OCI-LY3 (cell line): Measurements from ENCODE around the gene BMPER.

Experiments used
- H2AFZ ChIP-seq: fragments of 200-600, 300-600 bp; shearing (Covaris generic); 2 replicates; pipeline ENCODE4 v1.6.0; 2014; ENCODE audit warnings: antibody characterized with exemption, low read depth, low read length
- H3K27ac ChIP-seq: fragments of 200-600, 300-600 bp; sonication (generic); 2 replicates; pipeline ENCODE4 v1.5.1; 2014; ENCODE audit warnings: mild to moderate bottlenecking, low read length, moderate library complexity, mixed read lengths
- H3K27me3 ChIP-seq: fragments of 200-600, 300-600 bp; sonication (generic); 2 replicates; pipeline ENCODE4 v1.6.1; 2014; ENCODE audit warnings: low read depth, low read length, mixed read lengths
- H3K36me3 ChIP-seq: fragments of 200-600, 300-600 bp; sonication (generic); replicated peaks from 2 replicates; pipeline ENCODE3; 2014; ENCODE audit warnings: low read depth, low read length, mixed read lengths
- H3K4me1 ChIP-seq: fragments of 300-600, 200-600 bp; sonication (generic); 2 replicates; pipeline ENCODE4 v1.6.1; 2014; ENCODE audit warnings: low read length, mixed read lengths
- H3K4me2 ChIP-seq: fragments of 200-600, 300-600 bp; sonication (generic); 2 replicates; pipeline ENCODE4 v1.6.1; 2014; ENCODE audit warnings: low read length, mixed read lengths
- H3K4me3 ChIP-seq: fragments of 300-600, 200-600 bp; sonication (generic); 2 replicates; pipeline ENCODE4 v1.5.1; 2014; ENCODE audit warnings: antibody characterized with exemption, mild to moderate bottlenecking, low read length, moderate library complexity
- H3K79me2 ChIP-seq: fragments of 300-600, 200-600 bp; shearing (Covaris generic); 2 replicates; pipeline ENCODE4 v1.6.1; 2014; ENCODE audit warnings: mild to moderate bottlenecking, low read length, mixed read lengths
- H3K9ac ChIP-seq: fragments of 300-600, 200-600 bp; shearing (Covaris generic); 2 replicates; pipeline ENCODE4 v1.6.0; 2014; ENCODE audit warnings: mild to moderate bottlenecking, low read length, moderate library complexity
- H3K9me3 ChIP-seq: fragments of 200-600, 300-600 bp; shearing (Covaris generic); 2 replicates; pipeline ENCODE4 v1.6.1; 2014; ENCODE audit warnings: low read length, mixed read lengths; ENCODE audit not compliant: insufficient read depth
- H4K20me1 ChIP-seq: fragments of 200-600, 300-600 bp; sonication (generic); 2 replicates; pipeline ENCODE4 v1.6.1; 2016; ENCODE audit warnings: low read length, mixed read lengths; ENCODE audit not compliant: insufficient read depth
- EZH2phosphoT487 ChIP-seq: fragments of 200-600 bp; shearing (Covaris generic); IDR thresholded peaks from 2 replicates; pipeline ENCODE4 v1.6.1; 2018; ENCODE audit warnings: antibody characterized with exemption, mixed run types, low read depth
- TF ChIP-seq, protein P1 (sequence below): fragments of 200-600, 300-600 bp; sonication (generic); IDR thresholded peaks from 2 replicates; pipeline ENCODE4 v1.5.1; 2014; ENCODE audit warnings: antibody characterized with exemption, low read length, low read depth

BMPER gene

DNA sequence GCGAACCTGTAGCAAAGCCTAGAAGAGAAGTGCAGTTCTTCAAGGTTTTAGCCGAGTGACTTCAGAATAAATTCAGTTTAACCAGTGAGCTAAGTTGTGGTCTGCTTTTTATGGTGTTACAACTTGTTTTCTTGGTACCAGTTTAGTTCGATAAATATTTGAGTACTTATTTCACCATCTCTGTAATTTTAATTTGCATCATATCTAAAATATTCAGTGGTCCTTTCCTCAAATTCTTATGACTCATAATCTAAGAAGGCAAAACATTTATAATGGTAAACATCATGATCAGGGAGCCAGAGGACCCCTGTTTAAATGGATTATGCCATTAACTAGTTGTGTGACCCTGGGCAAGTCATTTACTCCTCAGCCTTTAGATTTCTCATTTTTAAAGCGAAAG is 4.1 kb upstream of the BMPER start:
- H3K4me3 ChIP-seq = no peak overlapping the region
- no peak overlapping the region for H3K27ac ChIP-seq
- TF ChIP-seq, protein P1, sequence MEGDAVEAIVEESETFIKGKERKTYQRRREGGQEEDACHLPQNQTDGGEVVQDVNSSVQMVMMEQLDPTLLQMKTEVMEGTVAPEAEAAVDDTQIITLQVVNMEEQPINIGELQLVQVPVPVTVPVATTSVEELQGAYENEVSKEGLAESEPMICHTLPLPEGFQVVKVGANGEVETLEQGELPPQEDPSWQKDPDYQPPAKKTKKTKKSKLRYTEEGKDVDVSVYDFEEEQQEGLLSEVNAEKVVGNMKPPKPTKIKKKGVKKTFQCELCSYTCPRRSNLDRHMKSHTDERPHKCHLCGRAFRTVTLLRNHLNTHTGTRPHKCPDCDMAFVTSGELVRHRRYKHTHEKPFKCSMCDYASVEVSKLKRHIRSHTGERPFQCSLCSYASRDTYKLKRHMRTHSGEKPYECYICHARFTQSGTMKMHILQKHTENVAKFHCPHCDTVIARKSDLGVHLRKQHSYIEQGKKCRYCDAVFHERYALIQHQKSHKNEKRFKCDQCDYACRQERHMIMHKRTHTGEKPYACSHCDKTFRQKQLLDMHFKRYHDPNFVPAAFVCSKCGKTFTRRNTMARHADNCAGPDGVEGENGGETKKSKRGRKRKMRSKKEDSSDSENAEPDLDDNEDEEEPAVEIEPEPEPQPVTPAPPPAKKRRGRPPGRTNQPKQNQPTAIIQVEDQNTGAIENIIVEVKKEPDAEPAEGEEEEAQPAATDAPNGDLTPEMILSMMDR = no peak
- TF ChIP-seq EZH2phosphoT487 = no peak
- H3K9ac ChIP-seq = no peak overlapping the region
- H2AFZ ChIP-seq = no peak overlapping the region
- H3K36me3 ChIP-seq = no peaks in the 10 kb centered on the region
- H3K79me2 ChIP-seq = no peaks in the 10 kb centered on the region
- no peak overlapping the region for H3K4me2 ChIP-seq
- H3K27me3 ChIP-seq = peaks cover 5% of the 10 kb centered on the region; the same call in 1 of the 2 replicates
- no peaks in the 10 kb centered on the region for H4K20me1 ChIP-seq
- H3K4me1 ChIP-seq = no peaks in the 10 kb centered on the region
- H3K9me3 ChIP-seq = no peaks in the 10 kb centered on the region

DNA sequence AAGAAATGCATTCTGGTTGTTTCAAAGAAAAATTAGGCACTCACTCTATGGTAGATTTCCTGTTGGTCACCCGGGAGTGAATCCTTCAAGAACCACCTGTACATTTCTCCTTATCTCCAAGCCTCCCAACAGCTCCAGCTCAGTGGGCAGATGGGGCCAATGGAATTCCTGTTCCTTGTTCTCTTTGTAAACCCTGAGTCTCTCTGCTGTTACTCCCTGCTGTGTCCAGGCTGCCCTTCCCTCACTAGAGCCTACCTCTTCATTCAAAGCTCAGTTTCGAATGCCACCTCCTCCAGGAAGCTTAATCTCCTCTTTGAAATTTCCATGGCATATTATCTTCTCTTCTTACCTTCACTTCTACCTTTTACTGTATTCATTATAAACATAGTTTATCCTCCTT is 3.5 kb upstream of the BMPER start:
- Histone ChIP-seq H3K4me1 (no peaks in the 10 kb centered on the region), H3K27ac (no peak overlapping the region), H2AFZ (no peak overlapping the region), H3K4me3 (no peak overlapping the region), H3K36me3 (no peaks in the 10 kb centered on the region), H3K9ac (no peak overlapping the region), H3K27me3 (peaks cover 5% of the 10 kb centered on the region; the same call in 1 of the 2 replicates), H3K9me3 (no peaks in the 10 kb centered on the region), H3K4me2 (no peak overlapping the region), H4K20me1 (no peaks in the 10 kb centered on the region), H3K79me2 (no peaks in the 10 kb centered on the region)
- TF ChIP-seq, protein P1 = no peak
- TF ChIP-seq EZH2phosphoT487 = no peak

DNA sequence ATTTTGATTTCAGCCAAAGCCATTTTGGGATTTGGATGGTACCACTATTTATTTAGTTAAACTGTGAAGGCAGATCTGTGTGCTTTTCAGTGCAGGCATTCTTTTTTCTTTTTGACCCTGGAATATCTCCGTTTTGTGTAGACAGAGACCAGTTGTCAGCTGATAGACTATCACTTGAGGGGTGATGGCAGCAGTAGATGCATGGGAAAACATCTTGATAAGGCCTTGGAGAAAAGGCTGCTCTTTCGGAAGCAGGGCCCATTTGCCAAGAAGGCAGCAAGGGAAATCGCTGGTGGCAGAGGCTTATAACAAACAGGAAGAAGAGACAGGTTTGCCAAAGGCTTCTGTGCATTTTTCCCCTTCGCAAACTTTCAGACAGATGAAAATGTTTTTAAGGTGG is 2.6 kb upstream of the BMPER start:
- no peaks in the 10 kb centered on the region for H3K4me1 ChIP-seq
- H3K79me2 ChIP-seq = no peaks in the 10 kb centered on the region
- H3K4me2 ChIP-seq = no peak overlapping the region
- no peak overlapping the region for H3K9ac ChIP-seq
- no peak overlapping the region for H3K27ac ChIP-seq
- H4K20me1 ChIP-seq = no peaks in the 10 kb centered on the region
- TF ChIP-seq, protein P1 = no peak
- TF ChIP-seq EZH2phosphoT487 = no peak
- H3K4me3 ChIP-seq = no peak overlapping the region
- H3K27me3 ChIP-seq = peaks cover 5% of the 10 kb centered on the region; the same call in 1 of the 2 replicates
- no peak overlapping the region for H2AFZ ChIP-seq
- no peaks in the 10 kb centered on the region for H3K36me3 ChIP-seq
- no peaks in the 10 kb centered on the region for H3K9me3 ChIP-seq

DNA sequence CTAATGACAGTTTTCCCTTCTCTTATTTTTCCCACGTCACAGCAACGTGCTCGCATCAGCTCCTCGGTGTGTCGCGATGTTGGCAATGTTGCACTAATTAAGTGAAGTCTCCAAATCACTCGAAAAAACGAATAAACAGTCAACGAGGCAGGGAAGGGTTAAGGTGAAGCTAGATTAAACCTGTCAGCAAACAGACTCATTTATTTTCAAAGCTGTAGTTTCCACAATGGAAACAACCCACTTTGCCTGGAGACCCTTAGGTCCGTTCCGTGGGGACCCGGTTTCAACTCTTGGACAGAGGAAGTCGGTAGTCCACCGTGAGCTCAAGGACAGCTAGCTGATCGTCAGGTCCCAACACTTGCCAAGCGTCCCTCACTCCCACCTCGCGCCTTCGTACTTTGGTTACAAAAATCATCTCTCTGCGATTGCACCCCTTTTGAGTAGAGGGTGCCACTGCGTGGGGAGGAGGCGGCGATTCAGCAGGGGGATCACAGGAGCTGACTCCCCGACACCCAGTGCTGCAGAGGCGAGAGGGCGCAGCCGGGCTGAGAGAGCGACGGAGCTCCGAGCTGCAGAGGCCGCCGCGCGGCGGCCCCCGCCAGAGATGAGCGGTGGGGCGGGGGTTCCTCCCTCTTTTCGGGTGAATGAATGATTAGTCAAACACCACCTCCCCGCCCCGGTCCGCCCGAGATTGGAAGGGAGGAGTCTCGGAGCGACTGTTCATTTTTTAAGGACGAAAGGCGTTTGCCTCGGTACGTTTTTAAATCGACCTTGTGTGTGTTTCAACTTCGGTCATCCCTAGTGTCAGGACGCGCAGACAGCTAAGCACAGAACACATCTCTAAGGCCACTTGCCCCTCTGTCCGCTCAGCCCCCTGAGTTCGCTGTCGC is 1.3 kb upstream of the BMPER start:
- no peaks in the 10 kb centered on the region for H4K20me1 ChIP-seq
- H3K27me3 ChIP-seq = peaks cover 5% of the 10 kb centered on the region; the same call in 1 of the 2 replicates
- no peak overlapping the region for H2AFZ ChIP-seq
- no peaks in the 10 kb centered on the region for H3K79me2 ChIP-seq
- no peak overlapping the region for H3K27ac ChIP-seq
- no peak overlapping the region for H3K9ac ChIP-seq
- TF ChIP-seq, protein P1 = no peak
- TF ChIP-seq EZH2phosphoT487 = no peak
- H3K4me1 ChIP-seq = no peaks in the 10 kb centered on the region
- no peak overlapping the region for H3K4me2 ChIP-seq
- H3K9me3 ChIP-seq = no peaks in the 10 kb centered on the region
- H3K36me3 ChIP-seq = no peaks in the 10 kb centered on the region
- no peak overlapping the region for H3K4me3 ChIP-seq
